22Rv1 (cell line): ENCODE data around the gene FBXW8.

Experiments used
- ZFX ChIP-seq: fragments of 450-650 bp; IDR thresholded peaks from 2 replicates; pipeline ENCODE4 v1.6.1; 2017; ENCODE audit warnings: antibody characterized with exemption, borderline replicate concordance
- TF ChIP-seq, protein P1 (sequence below): fragments of 450-650 bp; IDR thresholded peaks from 2 replicates; pipeline ENCODE4 v1.5.1; 2017; ENCODE audit warnings: mild to moderate bottlenecking

DNA sequence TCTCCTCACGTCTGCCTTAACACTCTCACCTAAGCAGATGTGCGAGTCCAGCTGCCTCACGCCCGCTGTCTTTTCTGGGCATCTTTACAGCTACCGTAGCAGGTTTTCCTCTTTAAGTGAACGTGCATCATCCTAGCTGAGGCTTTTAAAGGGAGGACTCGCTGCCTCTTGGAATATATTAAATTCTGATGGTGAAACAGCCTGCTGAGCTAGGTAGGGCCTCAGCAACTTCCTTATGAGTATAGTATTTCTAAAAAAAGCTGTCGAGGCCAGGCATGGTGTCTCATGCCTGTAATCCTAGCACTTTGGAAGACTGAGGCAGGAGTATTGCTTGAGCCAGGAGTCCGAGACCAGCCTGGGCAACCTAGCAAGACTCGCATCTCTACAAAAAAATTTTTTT, 156.3 kb downstream of the FBXW8 start:
- TF ChIP-seq, protein P1, sequence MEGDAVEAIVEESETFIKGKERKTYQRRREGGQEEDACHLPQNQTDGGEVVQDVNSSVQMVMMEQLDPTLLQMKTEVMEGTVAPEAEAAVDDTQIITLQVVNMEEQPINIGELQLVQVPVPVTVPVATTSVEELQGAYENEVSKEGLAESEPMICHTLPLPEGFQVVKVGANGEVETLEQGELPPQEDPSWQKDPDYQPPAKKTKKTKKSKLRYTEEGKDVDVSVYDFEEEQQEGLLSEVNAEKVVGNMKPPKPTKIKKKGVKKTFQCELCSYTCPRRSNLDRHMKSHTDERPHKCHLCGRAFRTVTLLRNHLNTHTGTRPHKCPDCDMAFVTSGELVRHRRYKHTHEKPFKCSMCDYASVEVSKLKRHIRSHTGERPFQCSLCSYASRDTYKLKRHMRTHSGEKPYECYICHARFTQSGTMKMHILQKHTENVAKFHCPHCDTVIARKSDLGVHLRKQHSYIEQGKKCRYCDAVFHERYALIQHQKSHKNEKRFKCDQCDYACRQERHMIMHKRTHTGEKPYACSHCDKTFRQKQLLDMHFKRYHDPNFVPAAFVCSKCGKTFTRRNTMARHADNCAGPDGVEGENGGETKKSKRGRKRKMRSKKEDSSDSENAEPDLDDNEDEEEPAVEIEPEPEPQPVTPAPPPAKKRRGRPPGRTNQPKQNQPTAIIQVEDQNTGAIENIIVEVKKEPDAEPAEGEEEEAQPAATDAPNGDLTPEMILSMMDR: no peak
- TF ChIP-seq ZFX: no peak
